HepG2 (cell line): ENCODE measurements around the gene ANAPC5. TPM values are rescaled to one million over a fixed set of nuclear protein-coding genes. Genes with fewer than 3 reads are reported as not detected.
A peak's percentile ranks its signal among the peaks of the same experiment; 100 is the strongest.

Experiments
- FOXA1 ChIP-seq, 2 experiments: fragments of 450-650 bp in 1 of 2; sonication (generic) in 1 of 2; formaldehyde crosslinking in 1 of 2; IDR thresholded peaks; 2 replicates each; pipeline versions ENCODE4 v1.4.0 to v1.6.1; 2016 to 2020; ENCODE audit warnings: missing genetic modification reagents in 1 of 2
- HNF4A ChIP-seq: sonication (generic); formaldehyde crosslinking; IDR thresholded peaks from 2 replicates; pipeline ENCODE4 v1.4.0; 2020; ENCODE audit warnings: missing genetic modification reagents
- KAT7 ChIP-seq: IDR thresholded peaks from 2 replicates; pipeline ENCODE4 v1.6.1; 2018; ENCODE audit warnings: borderline replicate concordance, missing compliant biosample characterization
- NR2C2 ChIP-seq: sonication (generic); formaldehyde crosslinking; IDR thresholded peaks from 2 replicates; pipeline ENCODE4 v1.4.0; 2020; ENCODE audit warnings: missing genetic modification reagents, mild to moderate bottlenecking, moderate library complexity, borderline replicate concordance
- NR2F1 ChIP-seq, 2 experiments: fragments of 450-650 bp in 1 of 2; formaldehyde crosslinking in 1 of 2; IDR thresholded peaks; 2 replicates each; pipeline versions ENCODE4 v1.5.0 to v1.6.1; 2016 to 2020; ENCODE audit warnings: mild to moderate bottlenecking in 1 of 2, missing compliant biosample characterization in 1 of 2, missing genetic modification reagents in 1 of 2, moderate library complexity in 1 of 2
- NR2F2 ChIP-seq: IDR thresholded peaks from 2 replicates; pipeline ENCODE4 v1.6.1; 2012; ENCODE audit warnings: low read depth, inconsistent platforms, borderline replicate concordance
- NR2F6 ChIP-seq, 2 experiments: IDR thresholded peaks; 2 replicates each; pipeline ENCODE4 v1.6.1; 2016; ENCODE audit warnings: antibody characterized with exemption in 1 of 2, mild to moderate bottlenecking in 1 of 2
- RARA ChIP-seq: IDR thresholded peaks from 2 replicates; pipeline ENCODE4 v1.6.1; 2016; ENCODE audit warnings: missing genetic modification reagents, missing compliant biosample characterization
- SAP130 ChIP-seq: IDR thresholded peaks from 2 replicates; pipeline ENCODE4 v1.6.1; 2016; ENCODE audit warnings: low read depth
- SP5 ChIP-seq: IDR thresholded peaks from 2 replicates; pipeline ENCODE4 v1.6.1; 2016; ENCODE audit warnings: low read depth, borderline replicate concordance
- ZSCAN12 ChIP-seq: sonication (generic); formaldehyde crosslinking; IDR thresholded peaks from 2 replicates; pipeline ENCODE4 v1.9.0; 2021; ENCODE audit warnings: mild to moderate bottlenecking, missing genetic modification reagents
- polyA plus RNA-seq, 8 experiments: library from polyadenylated mRNA; depleted of rRNA in 3 of 8; stranded (reverse) in 7 of 8; unstranded in 1 of 8; fragments of >200 nt; fragmentation: Illumina TruSeq in 4 of 8; extraction: Trizol in 4 of 8; gene quantifications; 2 replicates each; pipeline versions ENCODE4 v1.2.1 to v1.2.3, GENCODE V29; 2011 to 2016; ENCODE audit warnings: low read depth in 4 of 8, missing spikeins in 1 of 8, mixed read lengths in 1 of 8; ENCODE audit not compliant: insufficient read depth in 1 of 8
- total RNA-seq, 5 experiments: library from RNA; depleted of rRNA; stranded (reverse); fragments of >200 nt; fragmentation: Illumina TruSeq; extraction: Trizol; gene quantifications; 2 replicates each; pipeline ENCODE4 v1.2.3, GENCODE V29; 2016; ENCODE audit warnings: low read depth in 1 of 5
- TF ChIP-seq, protein P1 (sequence below): IDR thresholded peaks from 2 replicates; pipeline ENCODE4 v1.4.0; 2020; ENCODE audit warnings: mild to moderate bottlenecking, missing genetic modification reagents
- TF ChIP-seq, protein P2 (sequence below): sonication (generic); formaldehyde crosslinking; conservative IDR thresholded peaks from 2 replicates; pipeline ENCODE4 v1.4.0; 2020; ENCODE audit warnings: missing genetic modification reagents
- TF ChIP-seq, protein P3 (sequence below): sonication (generic); formaldehyde crosslinking; IDR thresholded peaks from 2 replicates; pipeline ENCODE4 v1.5.0; 2020; ENCODE audit warnings: mild to moderate bottlenecking, missing genetic modification reagents

ANAPC5 gene
- total and polyA plus RNA-seq, 2 of the 13 experiments (the other 11 are each of a cell fraction or from before 2014, with no cell fraction given) = 146 to 161 TPM

DNA sequence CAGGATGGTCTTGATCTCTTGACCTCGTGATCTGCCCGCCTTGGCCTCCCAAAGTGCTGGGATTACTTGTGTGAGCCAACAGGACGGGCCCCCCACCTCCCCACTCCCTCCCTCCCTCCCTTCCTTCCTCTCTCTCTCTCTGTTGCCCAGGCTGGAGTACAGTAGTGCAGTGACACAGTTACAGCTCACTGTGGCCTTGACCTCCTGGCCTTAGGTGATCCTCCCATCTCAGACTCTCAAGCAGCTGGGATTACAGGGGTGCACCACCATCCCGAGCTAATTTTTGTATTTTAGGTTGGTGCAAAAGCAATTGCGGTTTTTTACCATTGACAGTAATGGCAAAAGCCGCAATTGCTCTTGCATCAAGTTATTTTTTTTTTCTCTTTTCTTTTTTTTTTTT is 19.2 kb upstream of the ANAPC5 start (continued):
- TF ChIP-seq NR2F2 (peak; percentile 56), SAP130 (CRISPR knock-in tag) (peak; percentile 26), NR2F1 (CRISPR knock-in tag; IDR thresholded peaks at IDR 0.05) (peak; percentile 82 to 87), NR2C2 (CRISPR knock-in tag) (peak; percentile 48; the same call in 1 of the 2 replicates), SP5 (CRISPR knock-in tag) (peak; percentile 24; the same call in 1 of the 2 replicates), KAT7 (CRISPR knock-in tag) (0 out of 2 replicates have a peak, but pooled peaks have one; percentile 24), NR2F6 (IDR thresholded peaks at IDR 0.05) (peak; percentile 93), NR2F6 (CRISPR knock-in tag; IDR thresholded peaks at IDR 0.05) (peak; percentile 97), RARA (CRISPR knock-in tag) (peak; percentile 82), ZSCAN12 (no peak), HNF4A (CRISPR knock-in tag) (peak; percentile 46), FOXA1 (IDR thresholded peaks at IDR 0.05) (no peak), FOXA1 (CRISPR knock-in tag; IDR thresholded peaks at IDR 0.05) (no peak)
- TF ChIP-seq, protein P1, sequence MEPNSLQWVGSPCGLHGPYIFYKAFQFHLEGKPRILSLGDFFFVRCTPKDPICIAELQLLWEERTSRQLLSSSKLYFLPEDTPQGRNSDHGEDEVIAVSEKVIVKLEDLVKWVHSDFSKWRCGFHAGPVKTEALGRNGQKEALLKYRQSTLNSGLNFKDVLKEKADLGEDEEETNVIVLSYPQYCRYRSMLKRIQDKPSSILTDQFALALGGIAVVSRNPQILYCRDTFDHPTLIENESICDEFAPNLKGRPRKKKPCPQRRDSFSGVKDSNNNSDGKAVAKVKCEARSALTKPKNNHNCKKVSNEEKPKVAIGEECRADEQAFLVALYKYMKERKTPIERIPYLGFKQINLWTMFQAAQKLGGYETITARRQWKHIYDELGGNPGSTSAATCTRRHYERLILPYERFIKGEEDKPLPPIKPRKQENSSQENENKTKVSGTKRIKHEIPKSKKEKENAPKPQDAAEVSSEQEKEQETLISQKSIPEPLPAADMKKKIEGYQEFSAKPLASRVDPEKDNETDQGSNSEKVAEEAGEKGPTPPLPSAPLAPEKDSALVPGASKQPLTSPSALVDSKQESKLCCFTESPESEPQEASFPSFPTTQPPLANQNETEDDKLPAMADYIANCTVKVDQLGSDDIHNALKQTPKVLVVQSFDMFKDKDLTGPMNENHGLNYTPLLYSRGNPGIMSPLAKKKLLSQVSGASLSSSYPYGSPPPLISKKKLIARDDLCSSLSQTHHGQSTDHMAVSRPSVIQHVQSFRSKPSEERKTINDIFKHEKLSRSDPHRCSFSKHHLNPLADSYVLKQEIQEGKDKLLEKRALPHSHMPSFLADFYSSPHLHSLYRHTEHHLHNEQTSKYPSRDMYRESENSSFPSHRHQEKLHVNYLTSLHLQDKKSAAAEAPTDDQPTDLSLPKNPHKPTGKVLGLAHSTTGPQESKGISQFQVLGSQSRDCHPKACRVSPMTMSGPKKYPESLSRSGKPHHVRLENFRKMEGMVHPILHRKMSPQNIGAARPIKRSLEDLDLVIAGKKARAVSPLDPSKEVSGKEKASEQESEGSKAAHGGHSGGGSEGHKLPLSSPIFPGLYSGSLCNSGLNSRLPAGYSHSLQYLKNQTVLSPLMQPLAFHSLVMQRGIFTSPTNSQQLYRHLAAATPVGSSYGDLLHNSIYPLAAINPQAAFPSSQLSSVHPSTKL (CRISPR knock-in tag) = 0 out of 2 replicates have a peak, but pooled peaks have one; percentile 13
- TF ChIP-seq, protein P2, sequence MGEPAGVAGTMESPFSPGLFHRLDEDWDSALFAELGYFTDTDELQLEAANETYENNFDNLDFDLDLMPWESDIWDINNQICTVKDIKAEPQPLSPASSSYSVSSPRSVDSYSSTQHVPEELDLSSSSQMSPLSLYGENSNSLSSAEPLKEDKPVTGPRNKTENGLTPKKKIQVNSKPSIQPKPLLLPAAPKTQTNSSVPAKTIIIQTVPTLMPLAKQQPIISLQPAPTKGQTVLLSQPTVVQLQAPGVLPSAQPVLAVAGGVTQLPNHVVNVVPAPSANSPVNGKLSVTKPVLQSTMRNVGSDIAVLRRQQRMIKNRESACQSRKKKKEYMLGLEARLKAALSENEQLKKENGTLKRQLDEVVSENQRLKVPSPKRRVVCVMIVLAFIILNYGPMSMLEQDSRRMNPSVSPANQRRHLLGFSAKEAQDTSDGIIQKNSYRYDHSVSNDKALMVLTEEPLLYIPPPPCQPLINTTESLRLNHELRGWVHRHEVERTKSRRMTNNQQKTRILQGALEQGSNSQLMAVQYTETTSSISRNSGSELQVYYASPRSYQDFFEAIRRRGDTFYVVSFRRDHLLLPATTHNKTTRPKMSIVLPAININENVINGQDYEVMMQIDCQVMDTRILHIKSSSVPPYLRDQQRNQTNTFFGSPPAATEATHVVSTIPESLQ (CRISPR knock-in tag) = no peak
- TF ChIP-seq, protein P3, sequence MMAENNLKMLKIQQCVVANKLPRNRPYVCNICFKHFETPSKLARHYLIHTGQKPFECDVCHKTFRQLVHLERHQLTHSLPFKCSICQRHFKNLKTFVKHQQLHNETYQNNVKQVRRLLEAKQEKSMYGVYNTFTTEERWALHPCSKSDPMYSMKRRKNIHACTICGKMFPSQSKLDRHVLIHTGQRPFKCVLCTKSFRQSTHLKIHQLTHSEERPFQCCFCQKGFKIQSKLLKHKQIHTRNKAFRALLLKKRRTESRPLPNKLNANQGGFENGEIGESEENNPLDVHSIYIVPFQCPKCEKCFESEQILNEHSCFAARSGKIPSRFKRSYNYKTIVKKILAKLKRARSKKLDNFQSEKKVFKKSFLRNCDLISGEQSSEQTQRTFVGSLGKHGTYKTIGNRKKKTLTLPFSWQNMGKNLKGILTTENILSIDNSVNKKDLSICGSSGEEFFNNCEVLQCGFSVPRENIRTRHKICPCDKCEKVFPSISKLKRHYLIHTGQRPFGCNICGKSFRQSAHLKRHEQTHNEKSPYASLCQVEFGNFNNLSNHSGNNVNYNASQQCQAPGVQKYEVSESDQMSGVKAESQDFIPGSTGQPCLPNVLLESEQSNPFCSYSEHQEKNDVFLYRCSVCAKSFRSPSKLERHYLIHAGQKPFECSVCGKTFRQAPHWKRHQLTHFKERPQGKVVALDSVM = peak; percentile 24; the same call in 1 of the 2 replicates
